PC-3 (cell line): Measurements from ENCODE around the gene ERGIC1. TPM values are rescaled to one million over a fixed set of nuclear protein-coding genes. Genes with fewer than 3 reads are reported as not detected.

Experiments used
- ATAC-seq: fragments of 200-7000 bp; cut with Tn5 transposase; 2 replicates; pipeline ENCODE4 v1.9.1; 2020; ENCODE audit warnings: mild to moderate bottlenecking, moderate library complexity
- BruUV-seq: library from RNA; stranded (reverse); fragments of 400-500 nt; replicated peaks from 2 replicates; lab custom pipeline; 2021; lab: Mats Ljungman, UMichigan
- CTCF ChIA-PET: fragments of 300-600 bp; sonication (Branson Sonifier 250); formaldehyde crosslinking; loops from one replicate; lab custom pipeline; 2022; ENCODE audit warnings: antibody characterized with exemption; lab: Charles Lee
- POLR2A ChIA-PET: fragments of 300-600 bp; sonication (Branson Sonifier 250); formaldehyde crosslinking; loops from one replicate; lab custom pipeline; 2022; ENCODE audit warnings: antibody characterized with exemption; ENCODE audit not compliant: unreplicated experiment; lab: Charles Lee
- DNase-seq: peaks from one replicate; pipeline ENCODE4 v3.0.0-alpha.2; 2015
- H2AFZ ChIP-seq: fragments of 300-600 bp; sonication (generic); 2 replicates; pipeline ENCODE4 v1.6.0; 2016; ENCODE audit warnings: antibody characterized with exemption, low read length
- H3F3A ChIP-seq: fragments of 300-600 bp; sonication (generic); one replicate; pipeline ENCODE4 v1.6.0; 2017; ENCODE audit warnings: antibody characterized with exemption, low read length, control low read depth, mild to moderate bottlenecking; ENCODE audit not compliant: unreplicated experiment
- H3K27ac ChIP-seq: fragments of 300-600 bp; sonication (generic); 2 replicates; pipeline ENCODE4 v1.5.1; 2016; ENCODE audit warnings: mild to moderate bottlenecking, low read length
- H3K27me3 ChIP-seq: fragments of 300-600 bp; sonication (generic); 2 replicates; pipeline ENCODE4 v1.6.1; 2016; ENCODE audit warnings: low read length, mixed read lengths
- H3K36me3 ChIP-seq: fragments of 300-600 bp; sonication (generic); 2 replicates; pipeline ENCODE4 v1.6.1; 2016; ENCODE audit warnings: low read depth, mixed run types, low read length, mixed read lengths
- H3K4me1 ChIP-seq: fragments of 300-600 bp; sonication (generic); 2 replicates; pipeline ENCODE4 v1.5.1; 2016; ENCODE audit warnings: low read length; ENCODE audit not compliant: insufficient read depth
- H3K4me2 ChIP-seq: fragments of 300-600 bp; sonication (generic); 2 replicates; pipeline ENCODE4 v1.6.0; 2016; ENCODE audit warnings: low read length
- H3K4me3 ChIP-seq: fragments of 300-600 bp; sonication (generic); 2 replicates; pipeline ENCODE4 v1.5.1; 2016; ENCODE audit warnings: mild to moderate bottlenecking, low read length, mixed read lengths
- H3K79me2 ChIP-seq: fragments of 300-600 bp; sonication (generic); 2 replicates; pipeline ENCODE4 v1.6.1; 2017; ENCODE audit warnings: low read length, mixed read lengths
- H3K9ac ChIP-seq: fragments of 300-600 bp; sonication (generic); 2 replicates; pipeline ENCODE4 v1.6.0; 2016; ENCODE audit warnings: mild to moderate bottlenecking, low read length
- H3K9me2 ChIP-seq: fragments of 300-600 bp; sonication (generic); replicated peaks from 2 replicates; pipeline ENCODE4 v1.6.1; 2016; ENCODE audit warnings: mixed run types, low read length, mixed read lengths
- H3K9me3 ChIP-seq: fragments of 300-600 bp; sonication (generic); 2 replicates; pipeline ENCODE4 v1.6.1; 2016; ENCODE audit warnings: low read length, mixed read lengths
- H4K20me1 ChIP-seq: fragments of 300-600 bp; sonication (generic); 2 replicates; pipeline ENCODE4 v1.6.1; 2016; ENCODE audit warnings: low read length, mixed read lengths
- CTCF ChIP-seq: fragments of 300-600 bp; sonication (generic); conservative IDR thresholded peaks from 2 replicates; pipeline ENCODE4 v1.5.1; 2017; ENCODE audit warnings: antibody characterized with exemption, low read depth, mild to moderate bottlenecking, low read length
- EZH2 ChIP-seq: fragments of 300-600 bp; sonication (generic); IDR thresholded peaks from one replicate; pipeline ENCODE4 v1.6.1; 2017; ENCODE audit warnings: antibody characterized with exemption, mild to moderate bottlenecking, low read length; ENCODE audit not compliant: unreplicated experiment
- EZH2phosphoT487 ChIP-seq: fragments of 300-600 bp; sonication (generic); IDR thresholded peaks from 2 replicates; pipeline ENCODE4 v1.6.1; 2018; ENCODE audit warnings: mild to moderate bottlenecking, antibody characterized with exemption, low read length, borderline replicate concordance
- intact Hi-C: fragments of 100-400 bp; cut with micrococcal nuclease; formaldehyde crosslinking; loops from 2 replicates; pipeline ENCODE4 v1.9.0; 2023
- total RNA-seq: library from RNA; depleted of rRNA; stranded (reverse); fragments of >200 nt; gene quantifications from 2 replicates; pipeline ENCODE4 v1.2.3, GENCODE V29; 2014

Gene ERGIC1
- total RNA-seq, 1 experiment from 2014 or later, result 148 TPM

- H3K27ac ChIP-seq, result no peak overlapping the region
- ATAC-seq, result no peak
- CTCF ChIA-PET, result no interaction called here
These were observed 122.9 kb downstream of the ERGIC1 start for GRCh38 chr5:172956936-172957335.

GRCh38 chr5:172957458-172957857, 123.4 kb downstream of the ERGIC1 start:
- DNase-seq, result no peak
- H3K4me2 ChIP-seq, result no peak overlapping the region; the same call in 1 of the 2 replicates
- BruUV-seq, result no TSS peak
- ChIA-PET POLR2A (no interaction called here), CTCF (no interaction called here)
- peaks cover 22% of the 10 kb centered on the region for H3K4me1 ChIP-seq
- no peak for TF ChIP-seq CTCF
- no peak for TF ChIP-seq EZH2
- TF ChIP-seq EZH2phosphoT487, result no peak
- peaks cover 27% of the 10 kb centered on the region for H3K79me2 ChIP-seq
- no peak for ATAC-seq
- no peaks in the 10 kb centered on the region for H4K20me1 ChIP-seq
- H2AFZ ChIP-seq, result no peak overlapping the region
- H3K9ac ChIP-seq, result no peak overlapping the region
- H3K27me3 ChIP-seq, result no peaks in the 10 kb centered on the region
- H3K36me3 ChIP-seq, result peaks cover 9% of the 10 kb centered on the region
- intact Hi-C loops, result no loop called here
- no peaks in the 10 kb centered on the region for H3F3A ChIP-seq
- no peaks in the 10 kb centered on the region for H3K9me3 ChIP-seq
- no peaks in the 10 kb centered on the region for H3K9me2 ChIP-seq
- H3K27ac ChIP-seq, result no peak overlapping the region
- H3K4me3 ChIP-seq, result no peak overlapping the region

More at GRCh38 chr5:172956936-172957335, 122.9 kb downstream of the ERGIC1 start:
- H3K4me2 ChIP-seq, result no peak overlapping the region
- peaks cover 27% of the 10 kb centered on the region for H3K79me2 ChIP-seq
- H3K9me3 ChIP-seq, result no peaks in the 10 kb centered on the region
- intact Hi-C loops, result no loop called here
- no peak for DNase-seq
- peaks cover 9% of the 10 kb centered on the region for H3K36me3 ChIP-seq
- no peaks in the 10 kb centered on the region for H4K20me1 ChIP-seq
- H3K4me3 ChIP-seq, result no peak overlapping the region
- H3K9ac ChIP-seq, result no peak overlapping the region
- H2AFZ ChIP-seq, result no peak overlapping the region
- H3K9me2 ChIP-seq, result no peaks in the 10 kb centered on the region
- no peaks in the 10 kb centered on the region for H3F3A ChIP-seq
- POLR2A ChIA-PET, result no interaction called here
- peaks cover 22% of the 10 kb centered on the region for H3K4me1 ChIP-seq
- BruUV-seq, result no TSS peak
- TF ChIP-seq CTCF, result no peak
- TF ChIP-seq EZH2, result no peak
- no peak for TF ChIP-seq EZH2phosphoT487
- H3K27me3 ChIP-seq, result no peaks in the 10 kb centered on the region

- TF ChIP-seq CTCF, result no peak
- no peak for TF ChIP-seq EZH2
- no peak for TF ChIP-seq EZH2phosphoT487
- Histone ChIP-seq H3K79me2 (peaks cover 27% of the 10 kb centered on the region), H3F3A (no peaks in the 10 kb centered on the region), H3K4me2 (peak overlapping the region; percentile 96), H3K9ac (peak overlapping the region; percentile 97), H3K9me2 (no peaks in the 10 kb centered on the region), H3K4me1 (peaks cover 22% of the 10 kb centered on the region), H3K9me3 (no peaks in the 10 kb centered on the region), H3K27me3 (no peaks in the 10 kb centered on the region), H2AFZ (peak overlapping the region; percentile 100), H3K4me3 (peak overlapping the region; percentile 92), H4K20me1 (no peaks in the 10 kb centered on the region), H3K27ac (no peak overlapping the region), H3K36me3 (peaks cover 9% of the 10 kb centered on the region)
- DNase-seq (peak; percentile 59), ATAC-seq (peak; percentile 74)
- intact Hi-C loops, result loop anchor here (2.0 kb wide), 2 partner anchors 188 to 252 kb away; partner anchors contain the start of gene DUSP1
- POLR2A ChIA-PET, result interaction anchor here (0.6 kb wide), 5 partner anchors 26 to 644 kb away, joined by 3 to 11 read pairs (median 8); partner anchors contain the start of gene SH3PXD2B
- TSS peak; percentile 88 for BruUV-seq
- CTCF ChIA-PET, result interaction anchor here (0.6 to 1.8 kb wide), 5 partner anchors 10 to 497 kb away, joined by 3 to 10 read pairs (median 5); no protein-coding TSS in a partner anchor
These were observed 124.4 kb downstream of the ERGIC1 start for GRCh38 chr5:172958331-172959046.
